Measurements from ENCODE around the gene KIAA1328.

GRCh38 chr18:37138456-37138855 lies 309.5 kb downstream of the KIAA1328 start:
- TF ChIP-seq CTCF (IDR thresholded peaks at IDR 0.05), result no peak
- no peak for TF ChIP-seq POLR2A (IDR thresholded peaks at IDR 0.05)
